ENCODE results near the gene NCKAP5. TPM values are rescaled to one million over a fixed set of nuclear protein-coding genes. Genes with fewer than 3 reads are reported as not detected.

The NCKAP5 gene
- polyA plus RNA-seq, 3 donors: 0.16 to 0.34 (median 0.30) TPM

DNA sequence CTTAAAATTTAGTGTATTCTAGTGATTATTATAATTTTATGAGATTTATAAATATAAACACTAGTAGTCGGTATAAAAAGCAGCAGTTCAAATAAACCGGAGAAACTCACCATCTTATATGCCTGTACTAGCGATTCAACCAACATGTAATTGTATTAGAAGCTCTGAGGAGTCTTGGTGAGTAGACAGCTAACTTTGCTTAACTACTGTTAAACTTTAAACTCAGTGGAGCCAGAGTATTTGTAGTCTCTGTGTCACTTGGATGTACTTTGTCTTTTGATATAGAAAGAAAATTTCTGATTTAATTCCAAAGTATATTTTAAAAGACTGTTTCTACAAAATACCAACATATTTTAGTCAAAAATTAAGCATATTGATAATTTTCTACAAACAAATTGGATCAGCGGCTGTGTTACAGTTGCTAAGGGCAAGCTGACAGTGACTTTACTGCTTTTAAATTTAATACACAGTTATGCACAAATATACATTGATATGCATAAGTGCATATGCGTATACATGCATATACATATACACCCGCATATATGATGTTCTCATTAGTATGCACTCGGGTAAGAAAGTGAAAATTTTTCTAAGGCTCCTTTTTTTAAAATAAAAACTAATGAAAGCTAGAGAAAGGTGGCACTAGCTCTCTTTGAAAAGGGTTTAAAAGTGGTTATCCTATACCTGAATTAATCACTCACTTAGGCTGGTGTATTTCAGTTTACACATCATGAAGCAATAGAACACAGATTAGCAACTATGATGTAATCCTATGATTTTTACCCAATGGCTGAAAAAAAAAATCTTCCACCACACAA is 374.5 kb downstream of the NCKAP5 start:
- H3K27ac ChIP-seq (ENCODE audit: low read depth, low read length): no peak overlapping the region
- WGBS, 3 donors: 71 to 93% (median 88%) methylated on average over 7 of the region's 7 CpGs

- no peak overlapping the region for H3K27ac ChIP-seq (ENCODE audit: low read depth, low read length)
- WGBS, 3 donors: 87 to 94% (median 90%) methylated on average over 3 of the region's 3 CpGs
These were observed 376.2 kb downstream of the NCKAP5 start for GRCh38 chr2:133192028-133192427.

- 79 to 84% (median 83%) methylated on average over 4 of the region's 4 CpGs for WGBS, 3 donors
- H3K27ac ChIP-seq (ENCODE audit: low read depth, low read length): no peak overlapping the region
These were observed 391.1 kb downstream of the NCKAP5 start for GRCh38 chr2:133177196-133177595.

DNA sequence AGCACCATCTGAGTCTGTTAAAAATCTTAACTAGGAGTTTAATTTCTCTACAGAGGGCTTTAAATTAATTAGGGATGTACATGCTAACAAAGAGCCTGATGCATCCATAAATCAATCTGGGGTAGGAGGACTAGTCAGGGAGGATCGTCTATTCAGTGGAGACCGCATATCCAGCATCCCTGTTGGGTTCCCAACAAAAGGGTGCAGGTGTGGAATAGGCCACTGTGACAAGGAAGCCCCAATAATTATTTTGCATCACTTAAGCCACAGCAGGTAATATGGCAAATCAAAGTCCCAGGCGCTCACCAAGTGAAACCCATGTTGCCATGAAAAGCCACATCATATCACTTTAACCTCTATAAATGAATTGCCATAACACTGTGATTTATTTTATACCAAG is 392.3 kb downstream of the NCKAP5 start:
- H3K27ac ChIP-seq (ENCODE audit: low read depth, low read length): no peak overlapping the region
- 84 to 92% (median 88%) methylated on average over 3 of the region's 3 CpGs for WGBS, 3 donors

DNA sequence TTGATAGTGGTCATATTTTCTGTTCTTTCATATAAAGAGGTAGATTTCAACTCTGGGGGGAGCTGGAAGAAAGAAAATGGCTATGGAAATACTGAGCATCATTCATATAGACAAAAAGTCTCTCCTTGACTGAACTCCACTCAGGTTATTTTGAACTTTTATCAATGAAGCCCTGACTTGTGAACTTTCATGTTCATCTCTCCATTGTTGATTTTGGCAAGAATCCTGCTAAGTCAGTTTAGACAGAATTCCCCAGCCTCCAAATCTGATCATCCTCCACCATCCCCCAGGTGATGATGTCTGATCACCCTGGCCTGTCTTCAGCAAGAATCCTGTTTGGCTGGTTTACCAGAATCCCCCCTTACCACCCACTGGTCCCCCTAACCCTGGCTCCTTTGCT is 395.0 kb downstream of the NCKAP5 start:
- no peak overlapping the region for H3K27ac ChIP-seq (ENCODE audit: low read depth, low read length)

DNA sequence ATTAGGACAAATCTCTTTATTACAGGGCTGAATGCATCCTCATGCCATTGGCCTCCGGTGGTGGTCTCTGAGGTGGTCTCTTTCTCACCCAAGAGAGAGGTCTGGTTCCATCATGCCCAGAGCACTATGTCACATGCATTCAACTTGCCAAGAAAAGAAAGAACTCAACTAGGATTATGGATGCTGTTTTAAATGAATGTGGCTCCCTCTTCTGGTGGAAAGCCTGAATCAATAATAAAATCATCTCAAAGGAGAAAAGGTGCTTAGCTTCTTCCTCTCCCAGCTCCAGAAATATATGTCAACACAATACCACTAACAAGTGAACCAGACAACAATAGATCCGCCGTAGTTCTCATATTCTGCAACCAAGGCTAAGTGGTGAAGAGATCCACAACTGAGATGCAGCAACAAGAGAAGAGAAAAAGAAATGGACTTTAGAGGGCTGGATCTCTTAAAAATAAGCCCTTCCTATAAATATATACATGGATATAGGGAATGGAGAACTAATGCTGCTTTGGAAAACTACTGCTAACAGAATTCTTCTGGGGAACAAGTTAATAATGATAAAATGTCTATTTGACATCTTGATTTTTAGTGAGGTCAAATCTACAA is 396.8 kb downstream of the NCKAP5 start:
- whole genome bisulfite sequencing, 3 donors: 22 to 30% (median 25%) methylated on average over 3 of the region's 3 CpGs
- H3K27ac ChIP-seq (ENCODE audit: low read depth, low read length): no peak overlapping the region

GRCh38 chr2:133169274-133169912 is 398.9 kb downstream of the NCKAP5 start:
- no peak overlapping the region for H3K27ac ChIP-seq (ENCODE audit: low read depth, low read length)
- WGBS, 3 donors: 58 to 60% (median 59%) methylated on average over 10 of the region's 10 CpGs

GRCh38 chr2:133167990-133168389 is 400.3 kb downstream of the NCKAP5 start:
- 87 to 95% (median 89%) methylated on average over 3 of the region's 3 CpGs for WGBS, 3 donors

DNA sequence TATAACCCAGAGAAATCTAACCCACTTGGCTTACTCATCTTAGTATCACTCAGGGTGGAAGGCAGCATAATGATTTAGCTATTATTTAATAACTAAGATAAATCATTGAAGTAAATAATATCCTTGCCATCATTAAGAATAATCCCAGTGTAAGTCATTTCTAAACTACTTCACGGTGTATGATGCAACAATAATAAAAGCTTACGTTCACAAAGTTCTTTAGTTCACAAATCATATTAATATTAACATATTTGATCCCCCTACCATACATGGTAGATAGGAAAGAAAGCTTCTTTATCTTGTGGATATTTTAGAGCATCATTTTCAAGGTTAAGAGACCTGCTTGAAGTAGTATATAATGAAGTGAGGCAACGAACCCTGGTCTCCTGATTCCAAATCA is 401.0 kb downstream of the NCKAP5 start:
- H3K27ac ChIP-seq (ENCODE audit: low read depth, low read length): no peak overlapping the region
- WGBS, 3 donors: 83 to 95% (median 84%) methylated on average over 3 of the region's 3 CpGs

More at GRCh38 chr2:133167990-133168389, 400.3 kb downstream of the NCKAP5 start:
- no peak overlapping the region for H3K27ac ChIP-seq (ENCODE audit: low read depth, low read length)

- 69 to 83% (median 75%) methylated on average over 2 of the region's 2 CpGs for WGBS, 3 donors
- no peak overlapping the region for H3K27ac ChIP-seq (ENCODE audit: low read depth, low read length)
These were observed 402.2 kb downstream of the NCKAP5 start for GRCh38 chr2:133166031-133166430.

GRCh38 chr2:133163111-133163510 is 405.2 kb downstream of the NCKAP5 start:
- H3K27ac ChIP-seq (ENCODE audit: low read depth, low read length): no peak overlapping the region
- 76 to 83% (median 77%) methylated on average over 4 of the region's 4 CpGs for whole genome bisulfite sequencing, 3 donors

DNA sequence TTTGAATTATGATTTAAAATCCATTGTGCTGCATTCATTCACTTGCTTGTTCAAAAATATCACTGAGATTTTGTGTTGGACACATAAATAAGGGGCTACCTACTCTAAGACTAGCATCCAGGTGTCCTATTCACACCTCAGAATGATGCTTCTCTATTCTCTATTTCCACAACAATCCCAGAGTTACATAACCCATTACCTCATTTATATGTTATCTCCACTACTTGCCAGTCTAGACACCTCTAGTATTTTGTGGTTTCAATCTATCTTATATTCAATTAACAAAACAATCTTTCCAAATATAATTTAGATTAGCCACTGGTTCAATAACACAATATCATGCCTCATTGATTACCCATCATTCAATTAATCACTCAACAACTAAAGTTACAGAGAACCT is 409.8 kb downstream of the NCKAP5 start:
- H3K27ac ChIP-seq (ENCODE audit: low read depth, low read length): no peak overlapping the region

DNA sequence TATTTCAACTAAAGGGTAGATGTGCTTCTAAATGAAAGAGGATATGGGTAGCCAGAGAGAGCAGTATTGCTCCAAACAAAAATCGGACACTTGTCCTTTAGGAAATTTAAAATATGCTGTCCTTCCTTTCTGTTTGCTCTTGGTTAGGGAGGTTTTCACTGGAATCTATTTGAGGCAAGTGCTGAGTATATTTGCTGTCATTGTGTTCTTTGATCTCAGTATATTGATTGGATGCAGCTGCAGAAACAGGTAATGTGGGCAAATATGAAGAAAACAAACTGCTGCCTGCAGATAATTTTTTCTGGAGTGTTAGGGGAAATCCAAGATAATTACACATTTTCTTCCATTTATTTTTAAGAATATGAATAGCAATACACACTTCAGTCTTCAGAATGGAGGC is 410.2 kb downstream of the NCKAP5 start:
- WGBS, 3 donors: 0 to 76% (median 75%) methylated on average over 1 of the region's 1 CpG

GRCh38 chr2:133157141-133157540 is 411.1 kb downstream of the NCKAP5 start:
- no peak overlapping the region for H3K27ac ChIP-seq (ENCODE audit: low read depth, low read length)
- 62 to 82% (median 79%) methylated on average over 3 of the region's 3 CpGs for WGBS, 3 donors

More for the DNA sequence above, 410.2 kb downstream of the NCKAP5 start:
- H3K27ac ChIP-seq (ENCODE audit: low read depth, low read length): no peak overlapping the region

- 71 to 86% (median 81%) methylated on average over 1 of the region's 1 CpG for WGBS, 3 donors
- H3K27ac ChIP-seq (ENCODE audit: low read depth, low read length): no peak overlapping the region
These were observed 415.5 kb downstream of the NCKAP5 start for GRCh38 chr2:133152801-133153200.

- no peak overlapping the region for H3K27ac ChIP-seq (ENCODE audit: low read depth, low read length)
- WGBS, 3 donors: 76 to 84% (median 81%) methylated on average over 2 of the region's 2 CpGs
These were observed 420.1 kb downstream of the NCKAP5 start for GRCh38 chr2:133148187-133148586.

DNA sequence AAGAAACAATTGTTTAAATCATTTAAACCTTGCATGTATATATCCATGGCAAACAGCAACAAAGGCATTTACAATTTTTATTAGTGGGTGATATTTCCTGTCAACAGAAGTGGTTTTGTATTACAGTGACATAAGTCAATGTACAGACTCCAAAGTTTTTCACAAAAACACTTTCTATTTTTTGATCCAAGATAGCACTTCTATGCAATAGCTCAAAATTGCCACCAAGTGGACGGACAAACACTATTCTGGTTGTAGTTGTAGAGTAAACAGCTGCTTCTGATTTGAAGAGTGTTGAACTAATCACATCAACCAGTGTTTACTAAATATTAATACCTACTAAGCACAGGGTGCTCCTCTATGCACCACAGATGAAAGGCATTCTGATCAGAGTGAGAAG is 421.4 kb downstream of the NCKAP5 start:
- WGBS, 3 donors: 47 to 73% (median 67%) methylated on average over 1 of the region's 1 CpG

GRCh38 chr2:133143645-133144044 is 424.6 kb downstream of the NCKAP5 start:
- H3K27ac ChIP-seq (ENCODE audit: low read depth, low read length): no peak overlapping the region
- 50 to 93% (median 93%) methylated on average over 1 of the region's 1 CpG for WGBS, 3 donors

More for the DNA sequence above, 421.4 kb downstream of the NCKAP5 start:
- no peak overlapping the region for H3K27ac ChIP-seq (ENCODE audit: low read depth, low read length)

DNA sequence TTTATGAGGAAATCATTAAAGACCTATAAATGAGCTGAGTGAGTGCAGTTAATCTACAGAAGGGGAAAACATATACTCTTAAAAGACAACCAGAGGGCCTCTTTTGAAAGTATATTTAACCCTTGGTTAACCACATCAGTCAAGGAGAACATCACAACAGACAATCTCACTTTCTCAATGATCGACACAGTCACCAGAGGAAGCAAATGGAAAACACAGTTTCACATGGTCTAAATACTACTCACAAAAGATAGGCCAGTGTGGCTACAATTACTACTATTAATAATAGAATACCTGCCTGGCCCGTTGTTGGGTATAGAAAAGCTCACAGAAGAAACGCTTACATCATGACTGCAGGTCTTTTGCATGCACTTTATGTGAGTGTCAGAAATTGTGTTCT is 426.2 kb downstream of the NCKAP5 start:
- 90 to 98% (median 96%) methylated on average over 3 of the region's 3 CpGs for WGBS, 3 donors
- H3K27ac ChIP-seq (ENCODE audit: low read depth, low read length): no peak overlapping the region

Measured in adipose tissue (tissue), 3 donors.